WERI-Rb-1 (cell line): ENCODE results near the gene CRK.
"Not testable (repeated sequence)": the region's sequence is repeated elsewhere in the genome, so short reads cannot be mapped to it uniquely, and the experiment has no call there.

Experiments used
- DNase-seq: peaks from one replicate; pipeline ENCODE4 v3.0.0-alpha.2; 2020
- H3K27ac ChIP-seq: fragments of 250-450 bp; sonication (Bioruptor Pico); 2 replicates; pipeline ENCODE4 v1.5.1; 2020; ENCODE audit warnings: mild to moderate bottlenecking, moderate library complexity
- H3K27me3 ChIP-seq: fragments of 250-450 bp; sonication (Bioruptor Pico); 2 replicates; pipeline ENCODE4 v1.5.1; 2021; ENCODE audit warnings: mild to moderate bottlenecking, low read depth, moderate library complexity; ENCODE audit not compliant: insufficient read depth, severe bottlenecking
- H3K36me3 ChIP-seq: fragments of 250-450 bp; sonication (Bioruptor Pico); 2 replicates; pipeline ENCODE4 v1.5.1; 2020; ENCODE audit warnings: mild to moderate bottlenecking, moderate library complexity
- H3K4me3 ChIP-seq: 2 replicates; pipeline ENCODE4 v1.5.1; 2011; ENCODE audit warnings: low read depth, mild to moderate bottlenecking, control low read depth, low read length
- H3K9me3 ChIP-seq: fragments of 250-450 bp; sonication (Bioruptor Pico); 2 replicates; pipeline ENCODE4 v1.5.1; 2021; ENCODE audit warnings: mild to moderate bottlenecking, moderate library complexity; ENCODE audit not compliant: severe bottlenecking
- TF ChIP-seq, protein P1 (sequence below): IDR thresholded peaks from 2 replicates; pipeline ENCODE4 v1.5.1; 2011; ENCODE audit warnings: low read depth, mild to moderate bottlenecking, control low read depth, inconsistent platforms, low read length

The CRK gene

DNA sequence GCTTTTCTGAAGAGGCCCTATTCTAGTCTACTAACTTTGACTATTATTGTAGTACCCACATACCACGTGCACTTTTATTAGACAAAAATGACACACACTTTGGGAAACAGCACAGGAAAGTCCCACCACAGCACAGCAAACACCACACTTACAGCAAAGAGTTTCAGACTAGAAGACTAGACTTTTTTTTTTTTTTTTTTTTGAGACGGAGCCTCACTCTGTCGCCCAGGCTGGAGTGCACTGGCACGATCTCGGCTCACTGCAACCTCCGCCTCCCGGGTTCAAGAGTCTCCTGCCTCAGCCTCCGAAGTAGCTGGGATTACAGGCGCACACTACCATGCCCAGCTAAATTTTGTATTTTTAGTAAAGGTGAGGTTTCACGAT is 76.1 kb downstream of the CRK start:
- H3K9me3 ChIP-seq, result no peaks in the 10 kb centered on the region
- no peak overlapping the region for H3K4me3 ChIP-seq
- no peak overlapping the region for H3K27ac ChIP-seq
- H3K27me3 ChIP-seq, result no peaks in the 10 kb centered on the region
- TF ChIP-seq, protein P1, sequence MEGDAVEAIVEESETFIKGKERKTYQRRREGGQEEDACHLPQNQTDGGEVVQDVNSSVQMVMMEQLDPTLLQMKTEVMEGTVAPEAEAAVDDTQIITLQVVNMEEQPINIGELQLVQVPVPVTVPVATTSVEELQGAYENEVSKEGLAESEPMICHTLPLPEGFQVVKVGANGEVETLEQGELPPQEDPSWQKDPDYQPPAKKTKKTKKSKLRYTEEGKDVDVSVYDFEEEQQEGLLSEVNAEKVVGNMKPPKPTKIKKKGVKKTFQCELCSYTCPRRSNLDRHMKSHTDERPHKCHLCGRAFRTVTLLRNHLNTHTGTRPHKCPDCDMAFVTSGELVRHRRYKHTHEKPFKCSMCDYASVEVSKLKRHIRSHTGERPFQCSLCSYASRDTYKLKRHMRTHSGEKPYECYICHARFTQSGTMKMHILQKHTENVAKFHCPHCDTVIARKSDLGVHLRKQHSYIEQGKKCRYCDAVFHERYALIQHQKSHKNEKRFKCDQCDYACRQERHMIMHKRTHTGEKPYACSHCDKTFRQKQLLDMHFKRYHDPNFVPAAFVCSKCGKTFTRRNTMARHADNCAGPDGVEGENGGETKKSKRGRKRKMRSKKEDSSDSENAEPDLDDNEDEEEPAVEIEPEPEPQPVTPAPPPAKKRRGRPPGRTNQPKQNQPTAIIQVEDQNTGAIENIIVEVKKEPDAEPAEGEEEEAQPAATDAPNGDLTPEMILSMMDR, result no peak
- peaks cover 70% of the 10 kb centered on the region for H3K36me3 ChIP-seq
- no peak for DNase-seq

- H3K36me3 ChIP-seq, result peaks cover 70% of the 10 kb centered on the region
- no peaks in the 10 kb centered on the region for H3K9me3 ChIP-seq
- no peak overlapping the region for H3K27ac ChIP-seq
- no peak overlapping the region for H3K4me3 ChIP-seq
- TF ChIP-seq, protein P1, result no peak
- no peaks in the 10 kb centered on the region for H3K27me3 ChIP-seq
- no peak for DNase-seq
Observed at GRCh38 chr17:1379208-1379929, 76.7 kb downstream of the CRK start.

GRCh38 chr17:1378476-1378860 is 77.6 kb downstream of the CRK start:
- not testable (repeated sequence) for H3K27ac ChIP-seq
- H3K36me3 ChIP-seq, result peaks cover 70% of the 10 kb centered on the region

GRCh38 chr17:1377334-1377733 is 78.7 kb downstream of the CRK start:
- Histone ChIP-seq H3K9me3 (no peaks in the 10 kb centered on the region), H3K27ac (no peak overlapping the region), H3K36me3 (peaks cover 77% of the 10 kb centered on the region), H3K4me3 (no peak overlapping the region), H3K27me3 (no peaks in the 10 kb centered on the region)
- DNase-seq, result no peak
- TF ChIP-seq, protein P1, result no peak

More at GRCh38 chr17:1378476-1378860, 77.6 kb downstream of the CRK start:
- not testable (repeated sequence) for H3K9me3 ChIP-seq, H3K4me3 ChIP-seq, DNase-seq, H3K27me3 ChIP-seq

GRCh38 chr17:1376061-1376460 is 80.0 kb downstream of the CRK start:
- TF ChIP-seq, protein P1, result no peak
- Histone ChIP-seq H3K27ac (no peak overlapping the region), H3K9me3 (no peaks in the 10 kb centered on the region), H3K27me3 (no peaks in the 10 kb centered on the region), H3K4me3 (no peak overlapping the region), H3K36me3 (peaks cover 83% of the 10 kb centered on the region)
- DNase-seq, result no peak

- no peak overlapping the region for H3K4me3 ChIP-seq
- DNase-seq, result no peak
- H3K27me3 ChIP-seq, result no peaks in the 10 kb centered on the region
- H3K36me3 ChIP-seq, result peaks cover 84% of the 10 kb centered on the region
- H3K9me3 ChIP-seq, result no peaks in the 10 kb centered on the region
- TF ChIP-seq, protein P1, result no peak
- H3K27ac ChIP-seq, result no peak overlapping the region
Observed at GRCh38 chr17:1375615-1376014, 80.4 kb downstream of the CRK start.
